BJ (cell line): ENCODE data around the gene KIAA1671. TPM values are rescaled to one million over a fixed set of nuclear protein-coding genes. Genes with fewer than 3 reads are reported as not detected.
"Not testable (repeated sequence)": the region's sequence is repeated elsewhere in the genome, so short reads cannot be mapped to it uniquely, and the experiment has no call there.

Source experiments
- CTCF ChIA-PET: fragments of 350-600 bp; formaldehyde crosslinking; extraction: SDS; loops from one replicate; lab custom pipeline; 2021; ENCODE audit warnings: antibody characterized with exemption, inconsistent platforms; lab: Yijun Ruan, JAX
- POLR2A ChIA-PET: fragments of 300-600 bp; sonication (Branson Sonifier 250); formaldehyde crosslinking; extraction: SDS; loops from one replicate; lab custom pipeline; 2021; ENCODE audit warnings: antibody characterized with exemption; lab: Charles Lee
- DNase-seq: peaks from one replicate; pipeline ENCODE4 v3.0.0-alpha.2; 2011; ENCODE audit warnings: low read depth
- H3K27me3 ChIP-seq: 2 replicates; pipeline ENCODE4 v1.6.0; 2011; ENCODE audit warnings: low read length; ENCODE audit not compliant: control insufficient read depth, insufficient read depth
- H3K36me3 ChIP-seq: 2 replicates; pipeline ENCODE4 v1.5.1; 2011; ENCODE audit warnings: low read length; ENCODE audit not compliant: control insufficient read depth, insufficient read depth
- H3K4me3 ChIP-seq: 2 replicates; pipeline ENCODE4 v1.5.1; 2011; ENCODE audit warnings: low read depth, mild to moderate bottlenecking, control low read depth, low read length
- CTCF ChIP-seq: IDR thresholded peaks from 2 replicates; pipeline ENCODE4 v1.5.1; 2011; ENCODE audit warnings: low read depth, mild to moderate bottlenecking, control low read depth, inconsistent platforms, low read length, moderate library complexity; ENCODE audit not compliant: insufficient read depth
- polyA plus RNA-seq: library from polyadenylated mRNA; depleted of rRNA; stranded (reverse); fragments of >200 nt; gene quantifications from 2 replicates; pipeline ENCODE4 v1.2.3, GENCODE V29; 2011; rRNA removed
- small RNA-seq: library from RNA; depleted of rRNA; stranded (forward); fragments of <200 nt; gene quantifications from one replicate; pipeline ENCODE3, GENCODE V24; 2012; ENCODE audit warnings: low replicate concordance, low read depth; ENCODE audit not compliant: insufficient read length

The KIAA1671 gene
- polyA plus RNA-seq, 1 experiment: 0.11 TPM

GRCh38 chr22:25232301-25232700 is 279.8 kb downstream of the KIAA1671 start:
- TF ChIP-seq CTCF: no peak
- POLR2A ChIA-PET: interaction anchor here (0.7 kb wide), 1 partner anchor 65 kb away, joined by 5 read pairs; no protein-coding TSS in a partner anchor
- no peak for DNase-seq
- Histone ChIP-seq H3K36me3 (no peaks in the 10 kb centered on the region), H3K27me3 (no peaks in the 10 kb centered on the region), H3K4me3 (no peak overlapping the region)
- CTCF ChIA-PET: no interaction called here

- H3K36me3 ChIP-seq, H3K4me3 ChIP-seq, POLR2A ChIA-PET, CTCF ChIA-PET, DNase-seq, H3K27me3 ChIP-seq: not testable (repeated sequence)
Observed at GRCh38 chr22:25233706-25234105, 281.2 kb downstream of the KIAA1671 start.

- H3K4me3 ChIP-seq: no peak overlapping the region
- no peak for DNase-seq
- peak; percentile 63 for TF ChIP-seq CTCF
- POLR2A ChIA-PET: no interaction called here
- CTCF ChIA-PET: interaction anchor here (0.7 kb wide), 1 partner anchor 537 kb away, joined by 3 read pairs; no protein-coding TSS in a partner anchor
- no peaks in the 10 kb centered on the region for H3K27me3 ChIP-seq
- H3K36me3 ChIP-seq: no peaks in the 10 kb centered on the region
Observed at GRCh38 chr22:25235547-25236290, 283.2 kb downstream of the KIAA1671 start.

- CTCF ChIA-PET: interaction anchor here (0.7 kb wide), 1 partner anchor 537 kb away, joined by 3 read pairs; no protein-coding TSS in a partner anchor
Observed at GRCh38 chr22:25236417-25236816, 283.9 kb downstream of the KIAA1671 start.

GRCh38 chr22:25237503-25237902 is 285.0 kb downstream of the KIAA1671 start:
- POLR2A ChIA-PET: no interaction called here
- no peaks in the 10 kb centered on the region for H3K27me3 ChIP-seq
- no peaks in the 10 kb centered on the region for H3K36me3 ChIP-seq
- CTCF ChIA-PET: no interaction called here
- H3K4me3 ChIP-seq: no peak overlapping the region
- no peak for DNase-seq
- TF ChIP-seq CTCF: no peak

More at GRCh38 chr22:25236417-25236816, 283.9 kb downstream of the KIAA1671 start:
- TF ChIP-seq CTCF: no peak
- no peak for DNase-seq
- POLR2A ChIA-PET: no interaction called here
- Histone ChIP-seq H3K4me3 (no peak overlapping the region), H3K36me3 (no peaks in the 10 kb centered on the region), H3K27me3 (no peaks in the 10 kb centered on the region)

- DNase-seq, H3K4me3 ChIP-seq, CTCF ChIA-PET, H3K36me3 ChIP-seq, POLR2A ChIA-PET, H3K27me3 ChIP-seq: not testable (repeated sequence)
Observed at GRCh38 chr22:25238058-25238457, 285.5 kb downstream of the KIAA1671 start.

Small RNAs within 50 kb of the gene (small RNA-seq; reads per million reads assigned to genes)
- gene Z99916.2: not detected

Other genes with a start within 250 kb of the KIAA1671 start
- not detected in 2 replicates for gene PIWIL3, start 178.0 kb upstream of the KIAA1671 start, polyA plus RNA-seq
- gene SGSM1, start 146.5 kb upstream of the KIAA1671 start, polyA plus RNA-seq: not detected in 2 replicates
- not detected in 2 replicates for gene LHFPL7, start 6.0 kb upstream of the KIAA1671 start, polyA plus RNA-seq
- not detected in 2 replicates for gene CRYBB3, start 247.1 kb downstream of the KIAA1671 start, polyA plus RNA-seq